HepG2 (cell line): ENCODE results near the gene BCL2. TPM values are rescaled to one million over a fixed set of nuclear protein-coding genes. Genes with fewer than 3 reads are reported as not detected.

Source experiments
- ATAC-seq: fragments of 200-7000 bp; cut with Tn5 transposase; 3 replicates; pipeline ENCODE4 v1.9.1; 2020; ENCODE audit warnings: mild to moderate bottlenecking, moderate library complexity
- BruUV-seq: library from RNA; stranded (reverse); fragments of 400-500 nt; replicated peaks from 2 replicates; lab custom pipeline; 2021; lab: Mats Ljungman, UMichigan
- CTCF ChIA-PET: fragments of 300-600 bp; formaldehyde crosslinking; extraction: SDS; loops from one replicate; lab custom pipeline; 2021; ENCODE audit warnings: low total read pairs, inconsistent platforms, low intra/inter-chr PET ratio; lab: Yijun Ruan, JAX
- POLR2A ChIA-PET: fragments of 350-600 bp; sonication (Branson Sonifier 250); formaldehyde crosslinking; loops from one replicate; lab custom pipeline; 2020; ENCODE audit warnings: antibody characterized with exemption, inconsistent platforms; lab: Yijun Ruan, JAX
- DNase-seq: peaks from one replicate; pipeline ENCODE4 v3.0.0-alpha.2; 2015; ENCODE audit warnings: low spot score
- FAIRE-seq: peaks from 3 replicates; lab custom pipeline; 2011; peaks lifted over from hg19 to GRCh38; lab: Jason Lieb, UNC
- H2AFZ ChIP-seq: one replicate; pipeline ENCODE4 v1.6.1; 2011; ENCODE audit warnings: low read length, inconsistent platforms
- H3K27ac ChIP-seq: fragments of 300-600 bp; 3 replicates; pipeline ENCODE4 v1.8.0; 2011; ENCODE audit warnings: mixed run types, mild to moderate bottlenecking, mixed read lengths, low read length, inconsistent platforms; ENCODE audit not compliant: insufficient read depth; ENCODE audit errors: extremely low read length
- H3K27me3 ChIP-seq, 2 experiments: fragments of 200-600 bp in 1 of 2; 2 replicates in 1 of 2; 3 replicates in 1 of 2; pipeline versions ENCODE4 v1.6.0 to v1.8.0; 2011; ENCODE audit warnings: low read length in 2 of 2, mild to moderate bottlenecking in 2 of 2, moderate library complexity in 2 of 2, inconsistent platforms in 1 of 2; ENCODE audit not compliant: insufficient read depth in 2 of 2, control insufficient read depth in 1 of 2
- H3K36me3 ChIP-seq, 2 experiments: fragments of 200-600 bp in 1 of 2; replicated peaks in 1 of 2; 2 replicates in 1 of 2; 3 replicates in 1 of 2; pipeline versions ENCODE4 v1.5.1 to v1.8.0; 2011; ENCODE audit warnings: low read length in 2 of 2, inconsistent platforms in 1 of 2; ENCODE audit not compliant: insufficient read depth in 2 of 2, control insufficient read depth in 1 of 2
- H3K4me1 ChIP-seq: 2 replicates; pipeline ENCODE4 v1.5.1; 2012; ENCODE audit warnings: low read length, inconsistent platforms; ENCODE audit not compliant: insufficient read depth
- H3K4me2 ChIP-seq: 2 replicates; pipeline ENCODE4 v1.6.0; 2011; ENCODE audit warnings: low read depth, low read length, inconsistent platforms
- H3K4me3 ChIP-seq, 3 experiments: fragments of 200-600 bp in 1 of 3; sonication (generic), shearing (Covaris generic) in 1 of 3; replicated peaks in 1 of 3; 2 replicates each; pipeline ENCODE4 v1.5.1; 2011 to 2016; ENCODE audit warnings: low read length in 3 of 3, inconsistent platforms in 2 of 3, low read depth in 2 of 3, mild to moderate bottlenecking in 2 of 3, control low read depth in 1 of 3, mixed read lengths in 1 of 3; ENCODE audit not compliant: insufficient read depth in 1 of 3
- H3K79me2 ChIP-seq: one replicate; pipeline ENCODE4 v1.6.1; 2011; ENCODE audit warnings: low read length, inconsistent platforms; ENCODE audit not compliant: insufficient read depth
- H3K9ac ChIP-seq: 2 replicates; pipeline ENCODE4 v1.6.0; 2011; ENCODE audit warnings: mild to moderate bottlenecking, low read depth, low read length, inconsistent platforms; ENCODE audit not compliant: insufficient read depth
- H3K9me3 ChIP-seq: 2 replicates; pipeline ENCODE4 v1.5.1; 2012; ENCODE audit warnings: mild to moderate bottlenecking, low read length
- H4K20me1 ChIP-seq: 2 replicates; pipeline ENCODE4 v1.6.0; 2011; ENCODE audit warnings: inconsistent platforms, mild to moderate bottlenecking, low read length, moderate library complexity; ENCODE audit not compliant: insufficient read depth
- AHR ChIP-seq: IDR thresholded peaks from 2 replicates; pipeline ENCODE4 v1.6.1; 2018; ENCODE audit warnings: missing genetic modification reagents, missing compliant biosample characterization
- ASH2L ChIP-seq: fragments of 300-600, 200-600 bp; sonication (generic); IDR thresholded peaks from 2 replicates; pipeline ENCODE4 v1.7.0; 2017; ENCODE audit warnings: low read depth, mild to moderate bottlenecking, moderate library complexity, mixed read lengths, low read length; ENCODE audit not compliant: insufficient read length
- DNMT3B ChIP-seq: conservative IDR thresholded peaks from 2 replicates; pipeline ENCODE4 v1.6.1; 2016; ENCODE audit warnings: missing biosample characterization, control low read depth
- EZH2 ChIP-seq: conservative IDR thresholded peaks from 2 replicates; pipeline ENCODE4 v1.6.1; 2012; ENCODE audit warnings: mild to moderate bottlenecking, low read depth, low read length, moderate library complexity
- FOXO1 ChIP-seq: sonication (generic); formaldehyde crosslinking; IDR thresholded peaks from 2 replicates; pipeline ENCODE4 v1.4.0; 2020; ENCODE audit warnings: missing genetic modification reagents
- KDM3A ChIP-seq: IDR thresholded peaks from 2 replicates; pipeline ENCODE4 v1.6.1; 2018; ENCODE audit warnings: low read depth, missing compliant biosample characterization
- KMT2A ChIP-seq: sonication (generic); formaldehyde crosslinking; IDR thresholded peaks from 2 replicates; pipeline ENCODE4 v1.4.0; 2020; ENCODE audit warnings: missing genetic modification reagents
- MIER2 ChIP-seq: IDR thresholded peaks from 2 replicates; pipeline ENCODE4 v1.6.1; 2016; ENCODE audit warnings: missing biosample characterization, missing genetic modification reagents
- RFX1 ChIP-seq: fragments of 450-650 bp; IDR thresholded peaks from 2 replicates; pipeline ENCODE4 v1.6.1; 2017
- RNF2 ChIP-seq: fragments of 450-650 bp; conservative IDR thresholded peaks from 2 replicates; pipeline ENCODE4 v1.6.1; 2016; ENCODE audit warnings: low read depth
- RORA ChIP-seq: sonication (generic); formaldehyde crosslinking; IDR thresholded peaks from 2 replicates; pipeline ENCODE4 v1.5.0; 2020; ENCODE audit warnings: mild to moderate bottlenecking, missing genetic modification reagents, moderate library complexity
- SMAD9 ChIP-seq: sonication (generic); formaldehyde crosslinking; IDR thresholded peaks from 2 replicates; pipeline ENCODE4 v1.5.1; 2020; ENCODE audit warnings: mild to moderate bottlenecking, missing genetic modification reagents
- TOE1 ChIP-seq: sonication (generic); formaldehyde crosslinking; IDR thresholded peaks from 2 replicates; pipeline ENCODE4 v1.4.0; 2020; ENCODE audit warnings: mild to moderate bottlenecking, missing genetic modification reagents
- ZIK1 ChIP-seq: sonication (generic); formaldehyde crosslinking; IDR thresholded peaks from 2 replicates; pipeline ENCODE4 v1.5.0; 2020; ENCODE audit warnings: mild to moderate bottlenecking, low read depth, missing genetic modification reagents, borderline replicate concordance
- ZNF205 ChIP-seq: IDR thresholded peaks from 2 replicates; pipeline ENCODE4 v1.6.1; 2018; ENCODE audit warnings: missing biosample characterization, missing genetic modification reagents
- ZNF749 ChIP-seq: sonication (generic); formaldehyde crosslinking; IDR thresholded peaks from 2 replicates; pipeline ENCODE4 v1.8.0; 2022; ENCODE audit warnings: mild to moderate bottlenecking, missing genetic modification reagents, moderate library complexity, borderline replicate concordance
- ZNF775 ChIP-seq: sonication (generic); formaldehyde crosslinking; IDR thresholded peaks from 2 replicates; pipeline ENCODE4 v1.4.0; 2020; ENCODE audit warnings: missing genetic modification reagents, mild to moderate bottlenecking, moderate library complexity, borderline replicate concordance
- WGBS: methylation state at CpG from one replicate; pipeline ENCODE4 v1.1.6; 2017; ENCODE audit warnings: low lambda C conversion rate; 5-methylcytosine and 5-hydroxymethylcytosine counted together
- in situ Hi-C: cut with HindIII; loops from 2 replicates; pipeline ENCODE4 v1.10.0; 2017; ENCODE audit warnings: low pct_unique_long_range_greater_than_20kb; ENCODE audit not compliant: extremely low pct_ligation_motif_present
- intact Hi-C: fragments of 100-400 bp; cut with micrococcal nuclease; formaldehyde crosslinking; loops from one replicate; pipeline ENCODE4 v1.10.0; 2022; ENCODE audit not compliant: unreplicated experiment
- polyA plus RNA-seq, 8 experiments: library from polyadenylated mRNA; depleted of rRNA in 3 of 8; stranded (reverse) in 7 of 8; unstranded in 1 of 8; fragments of >200 nt; fragmentation: Illumina TruSeq in 4 of 8; extraction: Trizol in 4 of 8; gene quantifications; 2 replicates each; pipeline versions ENCODE4 v1.2.1 to v1.2.3, GENCODE V29; 2011 to 2016; ENCODE audit warnings: low read depth in 4 of 8, missing spikeins in 1 of 8, mixed read lengths in 1 of 8; ENCODE audit not compliant: insufficient read depth in 1 of 8
- total RNA-seq, 5 experiments: library from RNA; depleted of rRNA; stranded (reverse); fragments of >200 nt; fragmentation: Illumina TruSeq; extraction: Trizol; gene quantifications; 2 replicates each; pipeline ENCODE4 v1.2.3, GENCODE V29; 2016; ENCODE audit warnings: low read depth in 1 of 5
- TF ChIP-seq, protein P1 (sequence below): sonication (generic); formaldehyde crosslinking; IDR thresholded peaks from 2 replicates; pipeline ENCODE4 v1.4.0; 2020; ENCODE audit warnings: missing genetic modification reagents
- TF ChIP-seq, protein P2 (sequence below): sonication (generic); formaldehyde crosslinking; conservative IDR thresholded peaks from 2 replicates; pipeline ENCODE4 v1.8.0; 2022; ENCODE audit warnings: mild to moderate bottlenecking, moderate library complexity, missing genetic modification reagents

Gene BCL2
- total and polyA plus RNA-seq, 2 of the 13 experiments (the other 11 are each of a cell fraction or from before 2014, with no cell fraction given), result 0.07 to 0.53 TPM

DNA sequence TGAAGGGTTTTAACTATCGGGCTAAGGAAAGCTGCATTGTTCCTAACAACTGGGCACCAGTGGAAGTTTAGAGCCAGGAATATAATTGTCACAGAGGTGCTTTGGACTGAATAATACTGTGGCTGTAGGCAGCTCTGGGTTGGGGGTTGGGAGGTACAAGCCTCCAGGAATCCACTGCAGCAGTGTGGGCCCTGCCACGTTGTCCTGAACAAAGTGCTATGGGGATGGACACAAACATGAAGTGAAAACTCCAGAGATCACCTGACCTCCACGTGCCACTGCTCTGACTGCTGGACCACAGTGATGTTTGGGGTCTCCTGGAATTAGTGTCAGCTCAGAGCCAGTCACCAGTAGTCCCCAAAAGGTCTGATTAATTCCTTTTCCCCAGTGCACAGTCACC, 110.9 kb downstream of the BCL2 start (continued):
- TF ChIP-seq KDM3A (CRISPR knock-in tag) (no peak), RNF2 (no peak), ZNF775 (CRISPR knock-in tag) (no peak)
- TF ChIP-seq, all 625 proteins: peak for 0

DNA sequence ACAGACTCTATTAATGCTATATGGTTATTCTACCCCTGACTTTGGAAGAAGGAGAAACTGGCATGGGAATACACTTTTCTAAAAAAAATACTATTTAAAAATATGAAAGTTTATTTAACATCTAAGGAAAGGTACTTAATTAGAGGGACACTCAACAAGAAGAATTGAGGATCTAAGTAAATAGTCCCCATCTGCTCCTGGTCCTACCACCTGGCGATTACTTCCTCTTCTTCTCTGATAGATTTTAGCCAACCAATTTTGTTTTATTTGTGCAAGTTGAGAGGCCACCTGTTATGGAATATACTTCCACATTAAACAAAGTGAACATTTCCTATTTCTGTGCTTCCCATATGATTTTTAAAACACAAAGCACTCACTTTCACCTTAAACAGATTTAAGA, 111.7 kb downstream of the BCL2 start:
- Histone ChIP-seq H3K4me1 (no peaks in the 10 kb centered on the region), H2AFZ (no peak overlapping the region), H3K9me3 (no peaks in the 10 kb centered on the region), H3K4me3 (no peak overlapping the region), H3K79me2 (no peaks in the 10 kb centered on the region), H3K4me2 (no peak overlapping the region), H4K20me1 (no peaks in the 10 kb centered on the region), H3K27ac (no peak overlapping the region), H3K36me3 (no peaks in the 10 kb centered on the region), H3K9ac (no peak overlapping the region), H3K27me3 (peaks cover 1 to 20% of the 10 kb centered on the region in 2 experiments; a peak in 3 of 5 replicates)
- in situ Hi-C loops (no loop called here), intact Hi-C loops (no loop called here)
- 26% methylated on average over 1 of the region's 1 CpG for WGBS
- FAIRE-seq (no peak), DNase-seq (no peak), ATAC-seq (no peak)
- ChIA-PET POLR2A (no interaction called here), CTCF (no interaction called here)
- TF ChIP-seq MIER2 (CRISPR knock-in tag) (no peak), DNMT3B (CRISPR knock-in tag) (no peak), RORA (no peak), SMAD9 (no peak), RFX1 (no peak), AHR (no peak), ZIK1 (CRISPR knock-in tag) (no peak), ZNF205 (CRISPR knock-in tag) (no peak), EZH2 (no peak), TOE1 (CRISPR knock-in tag) (no peak), FOXO1 (CRISPR knock-in tag) (no peak), ZNF749 (no peak), ASH2L (no peak), KMT2A (CRISPR knock-in tag) (no peak)
- TF ChIP-seq, protein P1, sequence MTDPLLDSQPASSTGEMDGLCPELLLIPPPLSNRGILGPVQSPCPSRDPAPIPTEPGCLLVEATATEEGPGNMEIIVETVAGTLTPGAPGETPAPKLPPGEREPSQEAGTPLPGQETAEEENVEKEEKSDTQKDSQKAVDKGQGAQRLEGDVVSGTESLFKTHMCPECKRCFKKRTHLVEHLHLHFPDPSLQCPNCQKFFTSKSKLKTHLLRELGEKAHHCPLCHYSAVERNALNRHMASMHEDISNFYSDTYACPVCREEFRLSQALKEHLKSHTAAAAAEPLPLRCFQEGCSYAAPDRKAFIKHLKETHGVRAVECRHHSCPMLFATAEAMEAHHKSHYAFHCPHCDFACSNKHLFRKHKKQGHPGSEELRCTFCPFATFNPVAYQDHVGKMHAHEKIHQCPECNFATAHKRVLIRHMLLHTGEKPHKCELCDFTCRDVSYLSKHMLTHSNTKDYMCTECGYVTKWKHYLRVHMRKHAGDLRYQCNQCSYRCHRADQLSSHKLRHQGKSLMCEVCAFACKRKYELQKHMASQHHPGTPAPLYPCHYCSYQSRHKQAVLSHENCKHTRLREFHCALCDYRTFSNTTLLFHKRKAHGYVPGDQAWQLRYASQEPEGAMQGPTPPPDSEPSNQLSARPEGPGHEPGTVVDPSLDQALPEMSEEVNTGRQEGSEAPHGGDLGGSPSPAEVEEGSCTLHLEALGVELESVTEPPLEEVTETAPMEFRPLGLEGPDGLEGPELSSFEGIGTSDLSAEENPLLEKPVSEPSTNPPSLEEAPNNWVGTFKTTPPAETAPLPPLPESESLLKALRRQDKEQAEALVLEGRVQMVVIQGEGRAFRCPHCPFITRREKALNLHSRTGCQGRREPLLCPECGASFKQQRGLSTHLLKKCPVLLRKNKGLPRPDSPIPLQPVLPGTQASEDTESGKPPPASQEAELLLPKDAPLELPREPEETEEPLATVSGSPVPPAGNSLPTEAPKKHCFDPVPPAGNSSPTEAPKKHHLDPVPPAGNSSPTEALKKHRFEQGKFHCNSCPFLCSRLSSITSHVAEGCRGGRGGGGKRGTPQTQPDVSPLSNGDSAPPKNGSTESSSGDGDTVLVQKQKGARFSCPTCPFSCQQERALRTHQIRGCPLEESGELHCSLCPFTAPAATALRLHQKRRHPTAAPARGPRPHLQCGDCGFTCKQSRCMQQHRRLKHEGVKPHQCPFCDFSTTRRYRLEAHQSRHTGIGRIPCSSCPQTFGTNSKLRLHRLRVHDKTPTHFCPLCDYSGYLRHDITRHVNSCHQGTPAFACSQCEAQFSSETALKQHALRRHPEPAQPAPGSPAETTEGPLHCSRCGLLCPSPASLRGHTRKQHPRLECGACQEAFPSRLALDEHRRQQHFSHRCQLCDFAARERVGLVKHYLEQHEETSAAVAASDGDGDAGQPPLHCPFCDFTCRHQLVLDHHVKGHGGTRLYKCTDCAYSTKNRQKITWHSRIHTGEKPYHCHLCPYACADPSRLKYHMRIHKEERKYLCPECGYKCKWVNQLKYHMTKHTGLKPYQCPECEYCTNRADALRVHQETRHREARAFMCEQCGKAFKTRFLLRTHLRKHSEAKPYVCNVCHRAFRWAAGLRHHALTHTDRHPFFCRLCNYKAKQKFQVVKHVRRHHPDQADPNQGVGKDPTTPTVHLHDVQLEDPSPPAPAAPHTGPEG (CRISPR knock-in tag), result no peak
- TF ChIP-seq, protein P2, sequence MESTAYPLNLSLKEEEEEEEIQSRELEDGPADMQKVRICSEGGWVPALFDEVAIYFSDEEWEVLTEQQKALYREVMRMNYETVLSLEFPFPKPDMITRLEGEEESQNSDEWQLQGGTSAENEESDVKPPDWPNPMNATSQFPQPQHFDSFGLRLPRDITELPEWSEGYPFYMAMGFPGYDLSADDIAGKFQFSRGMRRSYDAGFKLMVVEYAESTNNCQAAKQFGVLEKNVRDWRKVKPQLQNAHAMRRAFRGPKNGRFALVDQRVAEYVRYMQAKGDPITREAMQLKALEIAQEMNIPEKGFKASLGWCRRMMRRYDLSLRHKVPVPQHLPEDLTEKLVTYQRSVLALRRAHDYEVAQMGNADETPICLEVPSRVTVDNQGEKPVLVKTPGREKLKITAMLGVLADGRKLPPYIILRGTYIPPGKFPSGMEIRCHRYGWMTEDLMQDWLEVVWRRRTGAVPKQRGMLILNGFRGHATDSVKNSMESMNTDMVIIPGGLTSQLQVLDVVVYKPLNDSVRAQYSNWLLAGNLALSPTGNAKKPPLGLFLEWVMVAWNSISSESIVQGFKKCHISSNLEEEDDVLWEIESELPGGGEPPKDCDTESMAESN (CRISPR knock-in tag), result no peak
- no TSS peak for BruUV-seq
